OCI-LY1 (cell line): ENCODE results near the gene RTRAF.

Source experiments
- CTCF ChIP-seq: fragments of 200-600 bp; sonication (generic), shearing (Covaris generic); IDR thresholded peaks from 2 replicates; pipeline ENCODE4 v1.5.1; 2017; ENCODE audit warnings: mild to moderate bottlenecking, antibody characterized with exemption, low read length, moderate library complexity, mixed read lengths
- EZH2 ChIP-seq: fragments of 200-600 bp; sonication (generic), shearing (Covaris generic); IDR thresholded peaks from 2 replicates; pipeline ENCODE4 v1.8.0; 2017; ENCODE audit warnings: borderline replicate concordance, mixed run types, mild to moderate bottlenecking, antibody characterized with exemption, low read length, moderate library complexity, mixed read lengths

GRCh38 chr14:52039124-52039815, 49.9 kb downstream of the RTRAF start:
- TF ChIP-seq CTCF (no peak), EZH2 (no peak)
